ENCODE measurements around the gene C1orf21. TPM values are rescaled to one million over a fixed set of nuclear protein-coding genes. Genes with fewer than 3 reads are reported as not detected.

C1orf21 gene
- total RNA-seq, 1 donor = 47.3 TPM

GRCh38 chr1:184527402-184527801 is 140.6 kb downstream of the C1orf21 start:
- no peak overlapping the region for H3K4me3 ChIP-seq (ENCODE audit: low read depth, low read length)
- no peak for DNase-seq (ENCODE audit: low read depth)
- TF ChIP-seq CTCF (IDR thresholded peaks at IDR 0.05; ENCODE audit: insufficient read depth, low read length) = no peak

GRCh38 chr1:184530226-184530625 is 143.4 kb downstream of the C1orf21 start:
- TF ChIP-seq CTCF (IDR thresholded peaks at IDR 0.05; ENCODE audit: insufficient read depth, low read length) = no peak
- H3K4me3 ChIP-seq (ENCODE audit: low read depth, low read length) = no peak overlapping the region
- DNase-seq (ENCODE audit: low read depth) = no peak

DNA sequence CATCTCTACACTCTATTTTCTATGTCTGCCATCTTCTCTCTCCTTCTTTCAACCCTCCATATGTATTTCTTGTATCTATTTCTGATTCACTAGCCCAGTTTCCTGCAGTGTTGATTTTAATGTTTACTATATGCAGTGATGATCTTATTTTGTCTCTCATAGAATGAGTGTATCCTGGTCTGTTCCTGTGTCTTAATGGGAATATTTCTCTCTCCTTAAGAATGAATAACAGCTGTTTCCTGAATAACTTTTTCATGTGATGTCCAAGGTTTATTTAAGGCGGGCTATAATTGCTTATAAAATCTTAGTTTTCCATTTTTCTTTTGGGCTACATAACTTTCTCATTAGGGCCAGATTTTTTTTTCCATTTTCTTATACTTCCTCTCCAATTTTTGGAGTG is 144.5 kb downstream of the C1orf21 start:
- no peak overlapping the region for H3K4me3 ChIP-seq (ENCODE audit: low read depth, low read length)
- no peak for TF ChIP-seq CTCF (IDR thresholded peaks at IDR 0.05; ENCODE audit: insufficient read depth, low read length)
- no peak for DNase-seq (ENCODE audit: low read depth)

DNA sequence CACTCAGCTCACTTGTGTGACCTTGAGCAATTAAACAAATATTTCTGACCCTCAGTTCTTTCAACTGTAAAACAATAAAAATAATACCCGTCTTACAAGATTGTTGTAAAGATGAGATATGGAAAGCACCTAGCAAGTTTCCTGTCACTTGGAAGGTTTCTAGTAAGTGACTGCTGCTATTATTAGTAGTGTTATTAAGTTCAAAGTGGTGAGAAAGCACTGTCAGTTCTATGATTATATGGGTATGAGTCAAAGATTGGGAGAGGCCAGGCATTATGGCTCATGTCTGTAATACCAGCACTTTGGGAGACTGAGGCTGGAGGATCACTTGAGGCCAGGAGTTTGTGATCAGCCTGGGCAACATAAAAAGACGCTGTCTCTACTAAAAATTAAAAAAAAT is 145.4 kb downstream of the C1orf21 start:
- DNase-seq (ENCODE audit: low read depth) = no peak
- TF ChIP-seq CTCF (IDR thresholded peaks at IDR 0.05; ENCODE audit: insufficient read depth, low read length) = no peak
- H3K4me3 ChIP-seq (ENCODE audit: low read depth, low read length) = no peak overlapping the region

DNA sequence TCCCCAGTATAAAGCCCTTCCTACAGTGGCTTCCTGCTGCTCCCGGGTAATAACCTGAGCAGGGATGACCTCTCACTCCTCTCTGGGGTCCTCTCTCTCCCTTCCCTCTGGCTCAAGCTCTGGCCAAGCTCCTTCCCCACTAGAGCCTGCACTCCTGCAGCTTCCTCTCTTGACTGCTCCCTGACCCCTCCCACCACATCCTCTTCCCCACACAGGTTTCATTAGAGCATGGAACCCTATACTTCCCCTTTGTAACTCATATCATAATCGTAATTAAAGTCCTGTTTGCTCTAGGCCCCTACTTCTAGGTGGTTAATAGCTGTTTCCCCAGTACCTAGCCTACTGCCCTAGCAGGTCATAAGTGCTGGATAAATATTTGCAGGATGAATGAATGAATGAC is 146.2 kb downstream of the C1orf21 start:
- no peak for TF ChIP-seq CTCF (IDR thresholded peaks at IDR 0.05; ENCODE audit: insufficient read depth, low read length)

GRCh38 chr1:184533915-184534314 is 147.1 kb downstream of the C1orf21 start:
- DNase-seq (ENCODE audit: low read depth) = no peak
- no peak overlapping the region for H3K4me3 ChIP-seq (ENCODE audit: low read depth, low read length)
- TF ChIP-seq CTCF (IDR thresholded peaks at IDR 0.05; ENCODE audit: insufficient read depth, low read length) = no peak

More for the DNA sequence above, 146.2 kb downstream of the C1orf21 start:
- H3K4me3 ChIP-seq (ENCODE audit: low read depth, low read length) = no peak overlapping the region
- no peak for DNase-seq (ENCODE audit: low read depth)

DNA sequence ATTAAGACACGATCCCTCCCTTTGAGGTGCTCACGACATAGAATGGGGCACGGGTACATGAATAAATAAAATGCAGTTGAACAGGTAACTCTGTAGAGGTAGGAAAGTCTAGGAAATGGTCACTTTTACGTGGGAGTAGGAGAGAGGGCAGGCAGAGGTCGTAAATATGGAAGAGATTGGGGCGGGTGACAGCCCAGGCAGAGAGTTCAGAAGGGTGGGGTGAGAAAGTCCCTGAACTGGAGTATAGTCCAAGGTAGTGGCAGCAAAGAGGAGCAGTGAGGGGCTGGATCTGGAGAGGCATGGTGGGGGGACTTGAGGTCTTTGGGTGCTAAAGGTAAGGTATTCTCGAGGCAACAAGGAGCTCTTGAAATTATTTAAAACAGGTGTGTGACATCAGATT is 147.9 kb downstream of the C1orf21 start:
- no peak for DNase-seq (ENCODE audit: low read depth)

More for the DNA sequence above, 147.9 kb downstream of the C1orf21 start:
- no peak for TF ChIP-seq CTCF (IDR thresholded peaks at IDR 0.05; ENCODE audit: insufficient read depth, low read length)
- H3K4me3 ChIP-seq (ENCODE audit: low read depth, low read length) = no peak overlapping the region

All from fibroblast of the aortic adventitia (primary cell).